GM12892 (cell line): Measurements from ENCODE around the gene LGR6.

ENCODE experiments used
- POLR2A ChIP-seq: IDR thresholded peaks from 2 replicates; pipeline ENCODE4 v1.6.1; 2011; ENCODE audit warnings: low read depth, low read length, control low read depth
- POLR2AphosphoS5 ChIP-seq: IDR thresholded peaks from 2 replicates; pipeline ENCODE4 v1.6.1; 2011; ENCODE audit warnings: low read depth, low read length, control low read depth
- TAF1 ChIP-seq: IDR thresholded peaks from 2 replicates; pipeline ENCODE4 v1.6.1; 2011; ENCODE audit warnings: low read depth, mild to moderate bottlenecking, control low read depth, low read length, borderline replicate concordance

- TF ChIP-seq TAF1 (no peak), POLR2AphosphoS5 (no peak), POLR2A (no peak)
Observed at GRCh38 chr1:202199040-202199889, 5.7 kb downstream of the LGR6 start.
